ENCODE results near the gene DSC3. TPM values are rescaled to one million over a fixed set of nuclear protein-coding genes. Genes with fewer than 3 reads are reported as not detected.

DSC3 gene
- total RNA-seq, 1 experiment from 2014 or later, result 7.6 TPM

DNA sequence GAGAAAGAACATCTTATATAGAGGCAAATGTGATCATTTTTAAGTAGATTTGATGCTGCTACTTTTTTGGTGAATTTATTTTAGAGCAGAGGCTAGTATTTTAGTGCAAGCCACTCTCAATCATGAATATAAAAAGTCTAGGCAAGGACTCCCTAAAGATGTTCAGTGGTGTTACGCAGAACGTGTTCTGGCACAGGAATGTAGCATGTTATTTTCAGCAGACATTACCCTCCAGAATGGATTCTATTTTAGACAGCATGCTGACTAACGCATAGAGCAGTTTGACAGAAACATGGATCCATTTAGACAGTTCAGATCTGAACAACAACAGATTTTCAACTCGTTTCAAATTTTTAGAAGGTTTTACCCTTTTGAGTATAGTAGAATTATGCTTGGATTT is 54.1 kb downstream of the DSC3 start:
- RAD21 ChIA-PET (ENCODE audit: low non-redundant PET in 1 of 2, low total read pairs in 2 of 2, uncharacterized antibody in 2 of 2, unreplicated experiment in 2 of 2), result no interaction called here
- no peak overlapping the region for H3K9ac ChIP-seq (ENCODE audit: low read length)
- no peak overlapping the region for H3K27ac ChIP-seq (ENCODE audit: low read depth, low read length)
- H3K27me3 ChIP-seq (ENCODE audit: insufficient read depth, low read length), result no peaks in the 10 kb centered on the region
- intact Hi-C loops (cut with micrococcal nuclease), result loop anchor here (1.0 kb wide), 1 partner anchor 23 kb away; no protein-coding TSS in a partner anchor
- no peaks in the 10 kb centered on the region for H3K9me2 ChIP-seq (ENCODE audit: insufficient read depth)
- peak overlapping the region; percentile 69; the same call in 1 of the 2 replicates for H3K4me2 ChIP-seq (ENCODE audit: low read length)
- H2AFZ ChIP-seq (ENCODE audit: low read depth, low read length, poor library complexity, severe bottlenecking), result peak overlapping the region; percentile 89
- H3K79me2 ChIP-seq (ENCODE audit: insufficient read depth, low read length), result no peaks in the 10 kb centered on the region
- H4K20me1 ChIP-seq (ENCODE audit: insufficient read depth), result no peaks in the 10 kb centered on the region
- no TSS peak for BruUV-seq (replicated peaks)
- POLR2A ChIA-PET, result no interaction called here
- ATAC-seq, result no peak
- CTCF ChIA-PET, result no interaction called here
- no peaks in the 10 kb centered on the region for H3K36me3 ChIP-seq (ENCODE audit: control insufficient read depth in 1 of 2, insufficient read depth in 2 of 2, low read length in 2 of 2)
- H3K4me3 ChIP-seq (replicated peaks in 1 of 2; ENCODE audit: low read depth in 1 of 2, low read length in 2 of 2), result no peak overlapping the region
- no peak for DNase-seq (ENCODE audit: low read depth, low spot score)
- peaks cover 13 to 20% of the 10 kb centered on the region in 2 experiments for H3K4me1 ChIP-seq (ENCODE audit: control insufficient read depth in 1 of 2, insufficient read depth in 2 of 2, low read length in 2 of 2)
- no peaks in the 10 kb centered on the region for H3K9me3 ChIP-seq (ENCODE audit: control insufficient read depth in 1 of 2, insufficient read depth in 1 of 2, low read depth in 1 of 2, low read length in 2 of 2)
- TF ChIP-seq RAD21 (IDR thresholded peaks at IDR 0.05; ENCODE audit: low read depth) (no peak), EZH2 (IDR thresholded peaks at IDR 0.05) (no peak)

DNA sequence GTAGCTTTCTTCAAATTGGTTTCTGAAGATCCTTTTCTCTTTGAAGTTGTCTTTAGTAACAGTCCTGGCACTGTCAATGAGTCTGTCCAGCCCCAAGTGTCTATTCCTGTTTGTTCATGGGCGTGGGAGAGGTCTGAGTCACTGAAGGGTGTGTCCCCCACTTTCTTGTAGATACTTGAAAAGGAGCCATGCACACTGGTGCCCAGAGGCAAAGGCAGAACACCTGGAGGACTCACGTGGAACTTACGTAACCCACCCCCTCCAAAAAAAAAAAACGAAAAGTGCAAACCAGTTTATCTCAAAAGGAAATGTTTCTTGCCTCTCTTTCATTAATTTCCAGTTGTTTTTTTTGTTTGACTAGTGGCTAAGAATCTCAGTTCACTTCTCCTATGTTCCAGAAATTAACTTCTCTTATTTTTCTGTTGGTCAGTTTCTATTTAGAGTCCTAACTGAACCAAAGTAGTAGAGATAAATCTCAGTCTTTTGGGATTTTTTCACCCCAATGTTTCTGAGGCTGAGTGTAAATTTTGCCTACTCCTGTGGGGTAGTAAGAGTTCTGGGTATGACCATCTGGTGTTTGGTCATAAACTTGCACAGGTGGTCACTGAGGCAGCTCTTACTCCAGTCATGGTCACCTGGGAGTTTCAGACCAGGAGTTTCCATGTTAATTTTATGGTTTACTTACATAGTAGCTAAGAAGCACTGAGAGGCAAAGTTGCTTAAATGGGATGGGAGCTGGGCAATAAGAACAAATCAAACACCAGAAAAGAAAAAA is 54.9 kb downstream of the DSC3 start:
- CTCF ChIA-PET, result no interaction called here
- Histone ChIP-seq H3K27ac (ENCODE audit: low read depth, low read length) (no peak overlapping the region), H3K4me2 (ENCODE audit: low read length) (peak overlapping the region; percentile 69), H3K4me1 (ENCODE audit: control insufficient read depth in 1 of 2, insufficient read depth in 2 of 2, low read length in 2 of 2) (peaks cover 13 to 20% of the 10 kb centered on the region in 2 experiments), H3K4me3 (replicated peaks in 1 of 2; ENCODE audit: low read depth in 1 of 2, low read length in 2 of 2) (peak overlapping the region in 1 of 2 experiments; percentile 28; a peak in 2 of 4 replicates), H3K27me3 (ENCODE audit: insufficient read depth, low read length) (no peaks in the 10 kb centered on the region), H3K9me2 (ENCODE audit: insufficient read depth) (no peaks in the 10 kb centered on the region), H3K79me2 (ENCODE audit: insufficient read depth, low read length) (no peaks in the 10 kb centered on the region), H3K9me3 (ENCODE audit: control insufficient read depth in 1 of 2, insufficient read depth in 1 of 2, low read depth in 1 of 2, low read length in 2 of 2) (no peaks in the 10 kb centered on the region), H4K20me1 (ENCODE audit: insufficient read depth) (no peaks in the 10 kb centered on the region), H2AFZ (ENCODE audit: low read depth, low read length, poor library complexity, severe bottlenecking) (peak overlapping the region; percentile 89), H3K9ac (ENCODE audit: low read length) (no peak overlapping the region), H3K36me3 (ENCODE audit: control insufficient read depth in 1 of 2, insufficient read depth in 2 of 2, low read length in 2 of 2) (no peaks in the 10 kb centered on the region)
- DNase-seq (ENCODE audit: low read depth, low spot score) (peak; percentile 83), ATAC-seq (peak; percentile 99)
- intact Hi-C loops (cut with micrococcal nuclease), result loop anchor here (1.0 kb wide), 1 partner anchor 24 kb away; no protein-coding TSS in a partner anchor
- TF ChIP-seq EZH2 (IDR thresholded peaks at IDR 0.05), result no peak
- no peak for TF ChIP-seq POLR2A (IDR thresholded peaks at IDR 0.05; ENCODE audit: borderline replicate concordance, extremely low read depth, insufficient read depth, insufficient read length)
- no peak for TF ChIP-seq EZH2phosphoT487 (IDR thresholded peaks at IDR 0.05; ENCODE audit: borderline replicate concordance)
- TF ChIP-seq EGR1 (IDR thresholded peaks at IDR 0.05; ENCODE audit: low read depth), result peak; percentile 83
- TF ChIP-seq SRF (IDR thresholded peaks at IDR 0.05; ENCODE audit: low read depth), result no peak
- peak; percentile 72 for TF ChIP-seq CEBPB (IDR thresholded peaks at IDR 0.05; ENCODE audit: low read depth)
- TF ChIP-seq TCF7L2 (IDR thresholded peaks at IDR 0.05; ENCODE audit: borderline replicate concordance, extremely low read depth, insufficient read depth, insufficient read length), result peak; percentile 62
- TF ChIP-seq, protein P1, sequence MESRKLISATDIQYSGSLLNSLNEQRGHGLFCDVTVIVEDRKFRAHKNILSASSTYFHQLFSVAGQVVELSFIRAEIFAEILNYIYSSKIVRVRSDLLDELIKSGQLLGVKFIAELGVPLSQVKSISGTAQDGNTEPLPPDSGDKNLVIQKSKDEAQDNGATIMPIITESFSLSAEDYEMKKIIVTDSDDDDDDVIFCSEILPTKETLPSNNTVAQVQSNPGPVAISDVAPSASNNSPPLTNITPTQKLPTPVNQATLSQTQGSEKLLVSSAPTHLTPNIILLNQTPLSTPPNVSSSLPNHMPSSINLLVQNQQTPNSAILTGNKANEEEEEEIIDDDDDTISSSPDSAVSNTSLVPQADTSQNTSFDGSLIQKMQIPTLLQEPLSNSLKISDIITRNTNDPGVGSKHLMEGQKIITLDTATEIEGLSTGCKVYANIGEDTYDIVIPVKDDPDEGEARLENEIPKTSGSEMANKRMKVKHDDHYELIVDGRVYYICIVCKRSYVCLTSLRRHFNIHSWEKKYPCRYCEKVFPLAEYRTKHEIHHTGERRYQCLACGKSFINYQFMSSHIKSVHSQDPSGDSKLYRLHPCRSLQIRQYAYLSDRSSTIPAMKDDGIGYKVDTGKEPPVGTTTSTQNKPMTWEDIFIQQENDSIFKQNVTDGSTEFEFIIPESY (IDR thresholded peaks at IDR 0.05; ENCODE audit: extremely low read depth, insufficient replicate concordance, low read length), result no peak
- TF ChIP-seq, protein P2, sequence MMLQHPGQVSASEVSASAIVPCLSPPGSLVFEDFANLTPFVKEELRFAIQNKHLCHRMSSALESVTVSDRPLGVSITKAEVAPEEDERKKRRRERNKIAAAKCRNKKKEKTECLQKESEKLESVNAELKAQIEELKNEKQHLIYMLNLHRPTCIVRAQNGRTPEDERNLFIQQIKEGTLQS (IDR thresholded peaks at IDR 0.05), result no peak
- TF ChIP-seq SP1 (IDR thresholded peaks at IDR 0.05; ENCODE audit: low read depth), result peak; percentile 78
- TF ChIP-seq ZNF274 (IDR thresholded peaks at IDR 0.05; ENCODE audit: low read depth, low read length), result no peak
- TF ChIP-seq FOSL1 (IDR thresholded peaks at IDR 0.05; ENCODE audit: low read depth), result peak; percentile 72
- TF ChIP-seq ELF1 (IDR thresholded peaks at IDR 0.05; ENCODE audit: borderline replicate concordance, low read depth), result no peak
- TF ChIP-seq, protein P3, sequence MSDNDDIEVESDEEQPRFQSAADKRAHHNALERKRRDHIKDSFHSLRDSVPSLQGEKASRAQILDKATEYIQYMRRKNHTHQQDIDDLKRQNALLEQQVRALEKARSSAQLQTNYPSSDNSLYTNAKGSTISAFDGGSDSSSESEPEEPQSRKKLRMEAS (IDR thresholded peaks at IDR 0.05), result peak; percentile 70
- 0 out of 2 replicates have a peak, but pooled peaks have one; percentile 31 for TF ChIP-seq POLR2AphosphoS5 (IDR thresholded peaks at IDR 0.05; ENCODE audit: low read depth, low read length)
- peak; percentile 84 for TF ChIP-seq CBX3 (IDR thresholded peaks at IDR 0.05; ENCODE audit: low read depth)
- peak; percentile 77 for TF ChIP-seq JUND (IDR thresholded peaks at IDR 0.05)
- peak; percentile 65 for TF ChIP-seq SIN3A (IDR thresholded peaks at IDR 0.05; ENCODE audit: low read depth)
- no TSS peak for BruUV-seq (replicated peaks)
- POLR2A ChIA-PET, result no interaction called here
- RAD21 ChIA-PET (ENCODE audit: low non-redundant PET in 1 of 2, low total read pairs in 2 of 2, uncharacterized antibody in 2 of 2, unreplicated experiment in 2 of 2), result no interaction called here
